HepG2 (cell line): ENCODE results near the gene SLC1A5. TPM values are rescaled to one million over a fixed set of nuclear protein-coding genes. Genes with fewer than 3 reads are reported as not detected.

ENCODE experiments used
- ATAC-seq: fragments of 200-7000 bp; cut with Tn5 transposase; 3 replicates; pipeline ENCODE4 v1.9.1; 2020; ENCODE audit warnings: mild to moderate bottlenecking, moderate library complexity
- BruUV-seq: library from RNA; stranded (reverse); fragments of 400-500 nt; replicated peaks from 2 replicates; lab custom pipeline; 2021; lab: Mats Ljungman, UMichigan
- CTCF ChIA-PET: fragments of 300-600 bp; formaldehyde crosslinking; extraction: SDS; loops from one replicate; lab custom pipeline; 2021; ENCODE audit warnings: low total read pairs, inconsistent platforms, low intra/inter-chr PET ratio; lab: Yijun Ruan, JAX
- POLR2A ChIA-PET: fragments of 350-600 bp; sonication (Branson Sonifier 250); formaldehyde crosslinking; loops from one replicate; lab custom pipeline; 2020; ENCODE audit warnings: antibody characterized with exemption, inconsistent platforms; lab: Yijun Ruan, JAX
- DNase-seq: peaks from one replicate; pipeline ENCODE4 v3.0.0-alpha.2; 2015; ENCODE audit warnings: low spot score
- FAIRE-seq: peaks from 3 replicates; lab custom pipeline; 2011; peaks lifted over from hg19 to GRCh38; lab: Jason Lieb, UNC
- H2AFZ ChIP-seq: one replicate; pipeline ENCODE4 v1.6.1; 2011; ENCODE audit warnings: low read length, inconsistent platforms
- H3K27ac ChIP-seq: fragments of 300-600 bp; 3 replicates; pipeline ENCODE4 v1.8.0; 2011; ENCODE audit warnings: mixed run types, mild to moderate bottlenecking, mixed read lengths, low read length, inconsistent platforms; ENCODE audit not compliant: insufficient read depth; ENCODE audit errors: extremely low read length
- H3K27me3 ChIP-seq, 2 experiments: fragments of 200-600 bp in 1 of 2; 2 replicates in 1 of 2; 3 replicates in 1 of 2; pipeline versions ENCODE4 v1.6.0 to v1.8.0; 2011; ENCODE audit warnings: low read length in 2 of 2, mild to moderate bottlenecking in 2 of 2, moderate library complexity in 2 of 2, inconsistent platforms in 1 of 2; ENCODE audit not compliant: insufficient read depth in 2 of 2, control insufficient read depth in 1 of 2
- H3K36me3 ChIP-seq, 2 experiments: fragments of 200-600 bp in 1 of 2; replicated peaks in 1 of 2; 2 replicates in 1 of 2; 3 replicates in 1 of 2; pipeline versions ENCODE4 v1.5.1 to v1.8.0; 2011; ENCODE audit warnings: low read length in 2 of 2, inconsistent platforms in 1 of 2; ENCODE audit not compliant: insufficient read depth in 2 of 2, control insufficient read depth in 1 of 2
- H3K4me1 ChIP-seq: 2 replicates; pipeline ENCODE4 v1.5.1; 2012; ENCODE audit warnings: low read length, inconsistent platforms; ENCODE audit not compliant: insufficient read depth
- H3K4me2 ChIP-seq: 2 replicates; pipeline ENCODE4 v1.6.0; 2011; ENCODE audit warnings: low read depth, low read length, inconsistent platforms
- H3K4me3 ChIP-seq, 3 experiments: fragments of 200-600 bp in 1 of 3; sonication (generic), shearing (Covaris generic) in 1 of 3; replicated peaks in 1 of 3; 2 replicates each; pipeline ENCODE4 v1.5.1; 2011 to 2016; ENCODE audit warnings: low read length in 3 of 3, inconsistent platforms in 2 of 3, low read depth in 2 of 3, mild to moderate bottlenecking in 2 of 3, control low read depth in 1 of 3, mixed read lengths in 1 of 3; ENCODE audit not compliant: insufficient read depth in 1 of 3
- H3K79me2 ChIP-seq: one replicate; pipeline ENCODE4 v1.6.1; 2011; ENCODE audit warnings: low read length, inconsistent platforms; ENCODE audit not compliant: insufficient read depth
- H3K9ac ChIP-seq: 2 replicates; pipeline ENCODE4 v1.6.0; 2011; ENCODE audit warnings: mild to moderate bottlenecking, low read depth, low read length, inconsistent platforms; ENCODE audit not compliant: insufficient read depth
- H3K9me3 ChIP-seq: 2 replicates; pipeline ENCODE4 v1.5.1; 2012; ENCODE audit warnings: mild to moderate bottlenecking, low read length
- H4K20me1 ChIP-seq: 2 replicates; pipeline ENCODE4 v1.6.0; 2011; ENCODE audit warnings: inconsistent platforms, mild to moderate bottlenecking, low read length, moderate library complexity; ENCODE audit not compliant: insufficient read depth
- MED1 ChIP-seq: sonication (generic); formaldehyde crosslinking; IDR thresholded peaks from 2 replicates; pipeline ENCODE4 v1.4.0; 2020; ENCODE audit warnings: missing genetic modification reagents
- NFATC3 ChIP-seq: sonication (generic); formaldehyde crosslinking; IDR thresholded peaks from 2 replicates; pipeline ENCODE4 v1.5.1; 2020; ENCODE audit warnings: mild to moderate bottlenecking, missing genetic modification reagents
- SP1 ChIP-seq, 2 experiments: fragments of 450-650 bp in 1 of 2; sonication (generic) in 1 of 2; formaldehyde crosslinking in 1 of 2; IDR thresholded peaks; 2 replicates each; pipeline versions ENCODE4 v1.4.0 to v1.6.1; 2016 to 2020; ENCODE audit warnings: missing genetic modification reagents in 1 of 2
- SRSF4 ChIP-seq: fragments of 200-400 bp; formaldehyde crosslinking; IDR thresholded peaks from one replicate; pipeline ENCODE4 v1.6.1; 2018; ENCODE audit warnings: mild to moderate bottlenecking, low read depth, low read length, moderate library complexity; ENCODE audit not compliant: poor library complexity, severe bottlenecking
- U2AF1 ChIP-seq: fragments of 200-400 bp; formaldehyde crosslinking; optimal IDR thresholded peaks from 2 replicates; pipeline ENCODE3; 2017; ENCODE audit warnings: mild to moderate bottlenecking, low read depth, low read length
- XRCC5 ChIP-seq: fragments of 200-400 bp; formaldehyde crosslinking; optimal IDR thresholded peaks from 2 replicates; pipeline ENCODE3; 2017; ENCODE audit warnings: mild to moderate bottlenecking, low read length
- ZBTB38 ChIP-seq: sonication (generic); formaldehyde crosslinking; IDR thresholded peaks from 2 replicates; pipeline ENCODE4 v1.5.1; 2020; ENCODE audit warnings: mild to moderate bottlenecking, missing genetic modification reagents
- ZNF558 ChIP-seq: sonication (generic); formaldehyde crosslinking; IDR thresholded peaks from 2 replicates; pipeline ENCODE4 v1.9.0; 2022; ENCODE audit warnings: mild to moderate bottlenecking, missing genetic modification reagents, borderline replicate concordance
- WGBS: methylation state at CpG from one replicate; pipeline ENCODE4 v1.1.6; 2017; ENCODE audit warnings: low lambda C conversion rate; 5-methylcytosine and 5-hydroxymethylcytosine counted together
- in situ Hi-C: cut with HindIII; loops from 2 replicates; pipeline ENCODE4 v1.10.0; 2017; ENCODE audit warnings: low pct_unique_long_range_greater_than_20kb; ENCODE audit not compliant: extremely low pct_ligation_motif_present
- intact Hi-C: fragments of 100-400 bp; cut with micrococcal nuclease; formaldehyde crosslinking; loops from one replicate; pipeline ENCODE4 v1.10.0; 2022; ENCODE audit not compliant: unreplicated experiment
- polyA plus RNA-seq, 8 experiments: library from polyadenylated mRNA; depleted of rRNA in 3 of 8; stranded (reverse) in 7 of 8; unstranded in 1 of 8; fragments of >200 nt; fragmentation: Illumina TruSeq in 4 of 8; extraction: Trizol in 4 of 8; gene quantifications; 2 replicates each; pipeline versions ENCODE4 v1.2.1 to v1.2.3, GENCODE V29; 2011 to 2016; ENCODE audit warnings: low read depth in 4 of 8, missing spikeins in 1 of 8, mixed read lengths in 1 of 8; ENCODE audit not compliant: insufficient read depth in 1 of 8
- total RNA-seq, 5 experiments: library from RNA; depleted of rRNA; stranded (reverse); fragments of >200 nt; fragmentation: Illumina TruSeq; extraction: Trizol; gene quantifications; 2 replicates each; pipeline ENCODE4 v1.2.3, GENCODE V29; 2016; ENCODE audit warnings: low read depth in 1 of 5
- TF ChIP-seq, protein P1 (sequence below): sonication (generic); formaldehyde crosslinking; IDR thresholded peaks from 2 replicates; pipeline ENCODE4 v1.5.1; 2020; ENCODE audit warnings: missing genetic modification reagents, mild to moderate bottlenecking, borderline replicate concordance
- TF ChIP-seq, protein P2 (sequence below): sonication (generic); formaldehyde crosslinking; IDR thresholded peaks from 2 replicates; pipeline ENCODE4 v1.5.0; 2020; ENCODE audit warnings: mild to moderate bottlenecking, missing genetic modification reagents, borderline replicate concordance

The SLC1A5 gene
- total and polyA plus RNA-seq, 2 of the 13 experiments (the other 11 are each of a cell fraction or from before 2014, with no cell fraction given): 120 to 159 TPM

DNA sequence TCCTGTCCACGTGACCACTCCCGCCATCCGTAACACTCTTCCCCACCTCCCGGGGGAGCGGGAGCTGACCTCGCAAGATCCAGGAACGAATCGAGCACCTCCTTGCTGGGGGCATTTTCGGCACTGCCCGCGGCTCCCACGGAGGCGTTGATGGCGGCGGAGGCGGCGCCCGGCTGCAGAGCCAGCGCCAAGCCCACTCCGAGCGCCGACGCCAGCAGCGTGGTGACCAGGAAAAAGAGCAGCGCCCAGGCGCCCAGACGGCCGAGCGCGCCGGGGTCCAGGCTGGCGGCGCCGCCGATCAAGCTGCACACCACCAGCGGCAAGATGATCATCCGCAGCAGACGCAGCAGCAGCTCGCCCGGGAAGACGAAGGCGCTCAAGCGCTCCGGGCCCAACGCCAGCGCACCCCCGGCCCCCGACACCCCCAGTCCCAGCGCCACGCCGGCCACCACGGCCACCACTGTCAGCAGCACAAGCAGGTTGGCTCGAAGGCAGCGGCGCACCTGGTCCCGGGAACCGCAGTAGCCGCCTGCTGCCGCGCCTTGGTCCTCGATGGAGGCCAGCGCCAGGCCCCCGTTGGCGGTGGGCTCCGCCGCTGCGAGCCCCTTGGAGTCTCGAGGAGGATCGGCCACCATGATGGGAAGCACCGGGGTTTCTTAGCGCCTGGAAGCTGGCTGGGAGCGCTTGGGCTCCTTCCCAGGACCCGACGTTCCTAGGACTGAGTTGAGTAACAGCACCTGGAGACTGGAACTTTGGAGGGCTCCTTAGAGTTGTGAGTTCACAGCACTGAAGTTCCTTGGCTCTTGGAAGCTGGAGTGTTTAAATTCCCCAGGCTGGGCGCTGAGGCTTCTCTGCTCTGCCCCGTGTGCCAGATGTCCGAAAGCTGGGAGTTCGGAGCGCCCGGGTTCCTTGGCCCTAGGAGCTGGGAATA is 798 bp downstream of the SLC1A5 start (continued):
- TF ChIP-seq U2AF1 (no peak), NFATC3 (0 out of 2 replicates have a peak, but pooled peaks have one; percentile 33), SP1 (IDR thresholded peaks at IDR 0.05) (no peak), SP1 (CRISPR knock-in tag; IDR thresholded peaks at IDR 0.05) (no peak), XRCC5 (peak; percentile 23), MED1 (CRISPR knock-in tag) (peak; percentile 37; the same call in 1 of the 2 replicates), ZBTB38 (CRISPR knock-in tag) (no peak), SRSF4 (no peak)
- TF ChIP-seq, protein P1, sequence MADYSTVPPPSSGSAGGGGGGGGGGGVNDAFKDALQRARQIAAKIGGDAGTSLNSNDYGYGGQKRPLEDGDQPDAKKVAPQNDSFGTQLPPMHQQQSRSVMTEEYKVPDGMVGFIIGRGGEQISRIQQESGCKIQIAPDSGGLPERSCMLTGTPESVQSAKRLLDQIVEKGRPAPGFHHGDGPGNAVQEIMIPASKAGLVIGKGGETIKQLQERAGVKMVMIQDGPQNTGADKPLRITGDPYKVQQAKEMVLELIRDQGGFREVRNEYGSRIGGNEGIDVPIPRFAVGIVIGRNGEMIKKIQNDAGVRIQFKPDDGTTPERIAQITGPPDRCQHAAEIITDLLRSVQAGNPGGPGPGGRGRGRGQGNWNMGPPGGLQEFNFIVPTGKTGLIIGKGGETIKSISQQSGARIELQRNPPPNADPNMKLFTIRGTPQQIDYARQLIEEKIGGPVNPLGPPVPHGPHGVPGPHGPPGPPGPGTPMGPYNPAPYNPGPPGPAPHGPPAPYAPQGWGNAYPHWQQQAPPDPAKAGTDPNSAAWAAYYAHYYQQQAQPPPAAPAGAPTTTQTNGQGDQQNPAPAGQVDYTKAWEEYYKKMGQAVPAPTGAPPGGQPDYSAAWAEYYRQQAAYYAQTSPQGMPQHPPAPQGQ (CRISPR knock-in tag): no peak

DNA sequence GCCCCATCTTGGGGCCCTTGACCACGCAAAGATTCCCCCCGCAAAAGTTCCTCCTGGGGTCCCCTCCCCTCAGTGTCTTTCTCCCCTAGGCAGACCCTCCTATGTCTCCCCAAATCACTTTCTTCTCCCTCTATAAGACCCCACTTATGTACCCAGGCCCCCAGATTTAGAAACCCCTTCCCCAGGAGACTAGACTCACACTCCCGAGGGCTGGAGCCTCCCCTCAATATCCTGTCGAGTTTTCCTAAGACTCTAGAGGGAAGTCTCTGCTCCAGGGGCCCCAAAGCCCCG is 1.4 kb downstream of the SLC1A5 start:
- Histone ChIP-seq H3K9me3 (no peaks in the 10 kb centered on the region), H3K27me3 (no peaks in the 10 kb centered on the region; a peak in 1 of 5 replicates), H3K27ac (peak overlapping the region; percentile 82), H4K20me1 (peaks cover 24% of the 10 kb centered on the region), H3K4me3 (peak overlapping the region; percentile 87 to 100 (median 98)), H3K79me2 (peaks cover 61% of the 10 kb centered on the region), H3K4me1 (peaks cover 52% of the 10 kb centered on the region), H3K9ac (peak overlapping the region; percentile 95), H3K36me3 (peaks cover 15 to 25% of the 10 kb centered on the region in 2 experiments), H2AFZ (no peak overlapping the region), H3K4me2 (peak overlapping the region; percentile 99)
- intact Hi-C loops: no loop called here
- no TSS peak for BruUV-seq
- 2% methylated on average over 5 of the region's 5 CpGs for WGBS
- in situ Hi-C loops: no loop called here
- no peak for FAIRE-seq
- no peak for ATAC-seq
- ChIA-PET CTCF (no interaction called here), POLR2A (interaction anchor here (0.7 to 5.9 kb wide), 14 partner anchors 9 to 125 kb away, joined by 3 to 66 read pairs (median 4); partner anchors contain the start of gene ARHGAP35)
- no peak for DNase-seq
- TF ChIP-seq, protein P2, sequence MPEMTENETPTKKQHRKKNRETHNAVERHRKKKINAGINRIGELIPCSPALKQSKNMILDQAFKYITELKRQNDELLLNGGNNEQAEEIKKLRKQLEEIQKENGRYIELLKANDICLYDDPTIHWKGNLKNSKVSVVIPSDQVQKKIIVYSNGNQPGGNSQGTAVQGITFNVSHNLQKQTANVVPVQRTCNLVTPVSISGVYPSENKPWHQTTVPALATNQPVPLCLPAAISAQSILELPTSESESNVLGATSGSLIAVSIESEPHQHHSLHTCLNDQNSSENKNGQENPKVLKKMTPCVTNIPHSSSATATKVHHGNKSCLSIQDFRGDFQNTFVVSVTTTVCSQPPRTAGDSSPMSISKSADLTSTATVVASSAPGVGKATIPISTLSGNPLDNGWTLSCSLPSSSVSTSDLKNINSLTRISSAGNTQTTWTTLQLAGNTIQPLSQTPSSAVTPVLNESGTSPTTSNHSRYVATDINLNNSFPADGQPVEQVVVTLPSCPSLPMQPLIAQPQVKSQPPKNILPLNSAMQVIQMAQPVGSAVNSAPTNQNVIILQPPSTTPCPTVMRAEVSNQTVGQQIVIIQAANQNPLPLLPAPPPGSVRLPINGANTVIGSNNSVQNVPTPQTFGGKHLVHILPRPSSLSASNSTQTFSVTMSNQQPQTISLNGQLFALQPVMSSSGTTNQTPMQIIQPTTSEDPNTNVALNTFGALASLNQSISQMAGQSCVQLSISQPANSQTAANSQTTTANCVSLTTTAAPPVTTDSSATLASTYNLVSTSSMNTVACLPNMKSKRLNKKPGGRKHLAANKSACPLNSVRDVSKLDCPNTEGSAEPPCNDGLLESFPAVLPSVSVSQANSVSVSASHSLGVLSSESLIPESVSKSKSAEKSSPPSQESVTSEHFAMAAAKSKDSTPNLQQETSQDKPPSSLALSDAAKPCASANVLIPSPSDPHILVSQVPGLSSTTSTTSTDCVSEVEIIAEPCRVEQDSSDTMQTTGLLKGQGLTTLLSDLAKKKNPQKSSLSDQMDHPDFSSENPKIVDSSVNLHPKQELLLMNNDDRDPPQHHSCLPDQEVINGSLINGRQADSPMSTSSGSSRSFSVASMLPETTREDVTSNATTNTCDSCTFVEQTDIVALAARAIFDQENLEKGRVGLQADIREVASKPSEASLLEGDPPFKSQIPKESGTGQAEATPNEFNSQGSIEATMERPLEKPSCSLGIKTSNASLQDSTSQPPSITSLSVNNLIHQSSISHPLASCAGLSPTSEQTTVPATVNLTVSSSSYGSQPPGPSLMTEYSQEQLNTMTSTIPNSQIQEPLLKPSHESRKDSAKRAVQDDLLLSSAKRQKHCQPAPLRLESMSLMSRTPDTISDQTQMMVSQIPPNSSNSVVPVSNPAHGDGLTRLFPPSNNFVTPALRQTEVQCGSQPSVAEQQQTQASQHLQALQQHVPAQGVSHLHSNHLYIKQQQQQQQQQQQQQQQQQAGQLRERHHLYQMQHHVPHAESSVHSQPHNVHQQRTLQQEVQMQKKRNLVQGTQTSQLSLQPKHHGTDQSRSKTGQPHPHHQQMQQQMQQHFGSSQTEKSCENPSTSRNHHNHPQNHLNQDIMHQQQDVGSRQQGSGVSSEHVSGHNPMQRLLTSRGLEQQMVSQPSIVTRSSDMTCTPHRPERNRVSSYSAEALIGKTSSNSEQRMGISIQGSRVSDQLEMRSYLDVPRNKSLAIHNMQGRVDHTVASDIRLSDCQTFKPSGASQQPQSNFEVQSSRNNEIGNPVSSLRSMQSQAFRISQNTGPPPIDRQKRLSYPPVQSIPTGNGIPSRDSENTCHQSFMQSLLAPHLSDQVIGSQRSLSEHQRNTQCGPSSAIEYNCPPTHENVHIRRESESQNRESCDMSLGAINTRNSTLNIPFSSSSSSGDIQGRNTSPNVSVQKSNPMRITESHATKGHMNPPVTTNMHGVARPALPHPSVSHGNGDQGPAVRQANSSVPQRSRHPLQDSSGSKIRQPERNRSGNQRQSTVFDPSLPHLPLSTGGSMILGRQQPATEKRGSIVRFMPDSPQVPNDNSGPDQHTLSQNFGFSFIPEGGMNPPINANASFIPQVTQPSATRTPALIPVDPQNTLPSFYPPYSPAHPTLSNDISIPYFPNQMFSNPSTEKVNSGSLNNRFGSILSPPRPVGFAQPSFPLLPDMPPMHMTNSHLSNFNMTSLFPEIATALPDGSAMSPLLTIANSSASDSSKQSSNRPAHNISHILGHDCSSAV (CRISPR knock-in tag): no peak
- 0 out of 2 replicates have a peak, but pooled peaks have one; percentile 73 for TF ChIP-seq ZNF558 (CRISPR knock-in tag)
